ENCODE measurements around the gene CNPY2. TPM values are rescaled to one million over a fixed set of nuclear protein-coding genes. Genes with fewer than 3 reads are reported as not detected.

CNPY2 gene
- total and polyA plus RNA-seq, 2 donors (not counting 3 experiments of a cell fraction or from before 2014, with no cell fraction given): 183 to 256 TPM

DNA sequence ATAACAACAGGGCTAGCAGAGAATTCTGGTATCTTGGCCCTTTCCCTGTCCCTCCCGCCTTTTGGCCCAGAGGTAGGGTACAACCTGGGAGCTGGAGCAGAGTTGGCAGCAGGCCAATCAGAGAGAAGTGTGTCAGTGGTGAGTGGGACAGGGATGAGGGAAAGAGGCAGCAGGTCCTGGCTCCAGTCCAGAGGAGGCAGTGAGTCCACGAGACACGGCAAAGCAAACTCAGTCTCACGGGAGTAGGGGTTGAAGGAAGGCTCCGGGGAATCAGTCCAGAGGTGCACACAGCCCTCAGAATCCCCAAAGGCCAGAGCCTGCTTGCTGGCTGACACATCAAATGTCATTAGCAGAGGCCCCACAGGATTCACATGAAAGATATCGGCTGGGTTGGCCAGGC is 10.7 kb upstream of the CNPY2 start:
- Histone ChIP-seq H3K9ac (replicated peaks; ENCODE audit: extremely low read depth, insufficient read depth, low read length) (no peak overlapping the region), H2AFZ (ENCODE audit: low read depth, low read length) (no peak overlapping the region), H3K4me1 (ENCODE audit: control insufficient read depth, extremely low read depth, insufficient read depth, low read length) (no peaks in the 10 kb centered on the region), H3K9me3 (replicated peaks; ENCODE audit: control insufficient read depth, insufficient read depth, low read length) (no peaks in the 10 kb centered on the region), H3K79me2 (ENCODE audit: control insufficient read depth, insufficient read depth, low read length) (no peaks in the 10 kb centered on the region), H3K27me3 (ENCODE audit: control insufficient read depth in 2 of 2, insufficient read depth in 2 of 2, low read length in 2 of 2) (no peaks in the 10 kb centered on the region), H3K27ac (ENCODE audit: insufficient read depth, low read depth, low read length) (no peak overlapping the region), H4K20me1 (replicated peaks; ENCODE audit: control insufficient read depth, extremely low read depth, insufficient read depth, low read length) (no peaks in the 10 kb centered on the region), H3K4me2 (ENCODE audit: insufficient read depth, low read length) (no peak overlapping the region), H3K4me3 (replicated peaks in 1 of 3; ENCODE audit: insufficient read depth in 1 of 3, low read depth in 1 of 3, low read length in 3 of 3) (no peak overlapping the region), H3K9me1 (replicated peaks; ENCODE audit: control insufficient read depth, extremely low read depth, insufficient read depth, low read length) (no peaks in the 10 kb centered on the region), H3K36me3 (ENCODE audit: control insufficient read depth in 2 of 2, extremely low read depth in 1 of 2, insufficient read depth in 2 of 2, low read length in 2 of 2) (peaks cover 0 to 2% of the 10 kb centered on the region in 2 experiments)
- TF ChIP-seq POLR2AphosphoS5 (IDR thresholded peaks at IDR 0.05; ENCODE audit: insufficient read depth, low read depth, low read length) (no peak), MYC (IDR thresholded peaks at IDR 0.05; ENCODE audit: low read depth, low read length) (no peak), EZH2 (IDR thresholded peaks at IDR 0.05; ENCODE audit: borderline replicate concordance, low read depth, low read length, severe bottlenecking) (no peak), CTCF (IDR thresholded peaks at IDR 0.05; ENCODE audit: extremely low read depth in 1 of 2, insufficient read depth in 1 of 2, low read depth in 1 of 2, low read length in 2 of 2) (no peak), GATA2 (IDR thresholded peaks at IDR 0.05; ENCODE audit: insufficient read depth, insufficient read length, low read depth, low read length) (no peak), JUN (IDR thresholded peaks at IDR 0.05; ENCODE audit: borderline replicate concordance, insufficient read depth, insufficient read length, low read depth) (no peak), FOS (IDR thresholded peaks at IDR 0.05; ENCODE audit: borderline replicate concordance, insufficient read depth, low read length) (no peak), POLR2A (IDR thresholded peaks at IDR 0.05; ENCODE audit: low read depth, low read length) (no peak)
- TF ChIP-seq, protein P1, sequence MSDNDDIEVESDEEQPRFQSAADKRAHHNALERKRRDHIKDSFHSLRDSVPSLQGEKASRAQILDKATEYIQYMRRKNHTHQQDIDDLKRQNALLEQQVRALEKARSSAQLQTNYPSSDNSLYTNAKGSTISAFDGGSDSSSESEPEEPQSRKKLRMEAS (IDR thresholded peaks at IDR 0.05; ENCODE audit: insufficient read depth, insufficient read length): no peak
- DNase-seq (ENCODE audit: low read depth, low spot score) (no peak), FAIRE-seq (no peak)
- dilution Hi-C loops (cut with MboI; ENCODE audit: extremely low pct_ligation_motif_present, low sequenced_read_pairs) (no loop called here), intact Hi-C loops (cut with micrococcal nuclease) (no loop called here)
- ChIA-PET CTCF (interaction anchor here (1.0 kb wide), 1 partner anchor 12 kb away, joined by 3 read pairs; no protein-coding TSS in a partner anchor), POLR2A (no interaction called here)
- no TSS peak for BruUV-seq (replicated peaks)
